Skin of body (tissue), 2 donors: Measurements from ENCODE around the gene UNC5B. TPM values are rescaled to one million over a fixed set of nuclear protein-coding genes. Genes with fewer than 3 reads are reported as not detected.
A peak's percentile ranks its signal among the peaks of the same experiment; 100 is the strongest.
"Not testable (repeated sequence)": the region's sequence is repeated elsewhere in the genome, so short reads cannot be mapped to it uniquely, and the experiment has no call there.

Source experiments
- DNase-seq: peaks from one replicate; lab custom pipeline; 2025; lab: John Stamatoyannopoulos, UW
- total RNA-seq: library from RNA; depleted of rRNA; stranded (reverse); fragments of >200 nt; gene quantifications from one replicate; pipeline ENCODE4 v1.2.3, GENCODE V29; 2014

Gene UNC5B
- total RNA-seq, 1 donor from 2014 or later, result 11.2 TPM

- DNase-seq, result no peak
These were observed 54.0 kb downstream of the UNC5B start for GRCh38 chr10:71266147-71266917.

GRCh38 chr10:71266918-71267442 is 54.6 kb downstream of the UNC5B start:
- no peak for DNase-seq

DNA sequence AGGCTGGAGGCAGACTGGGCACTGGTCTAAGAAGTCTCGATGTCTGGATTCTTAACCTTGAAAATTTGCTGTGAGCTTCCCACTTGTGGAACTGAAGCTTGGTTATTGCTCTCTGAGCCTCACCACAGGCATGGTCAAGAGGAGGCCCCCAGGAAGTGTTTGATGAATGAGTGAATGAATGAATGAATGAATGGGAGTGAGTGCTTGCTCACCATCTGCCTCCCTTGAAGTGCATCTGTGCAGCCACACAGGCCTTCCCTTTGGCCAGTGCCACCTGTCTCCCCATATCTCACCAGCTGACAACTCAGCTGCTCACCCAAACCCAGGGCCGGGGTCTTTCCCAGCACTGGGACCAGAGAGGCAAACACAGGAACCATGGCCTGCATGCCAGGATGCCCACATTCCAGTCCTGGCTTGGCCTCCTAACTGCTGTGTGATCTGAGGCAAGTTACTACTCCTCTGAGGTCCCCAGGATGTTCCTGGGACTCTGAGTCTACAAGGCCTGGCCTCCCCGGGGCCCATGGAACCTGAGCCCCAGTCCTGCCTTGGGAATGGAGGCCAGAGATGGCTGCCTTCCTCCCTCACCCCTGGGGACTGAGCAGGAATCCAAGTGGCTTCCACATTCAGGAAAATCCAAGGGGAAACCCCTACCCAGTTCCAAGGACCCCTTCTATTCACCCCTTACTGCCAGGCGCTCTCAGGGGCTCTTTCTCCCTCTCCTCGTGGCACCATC is 55.3 kb downstream of the UNC5B start:
- DNase-seq, result no peak

- DNase-seq, result peak; percentile 55
These were observed 55.9 kb downstream of the UNC5B start for GRCh38 chr10:71268247-71268691.

DNA sequence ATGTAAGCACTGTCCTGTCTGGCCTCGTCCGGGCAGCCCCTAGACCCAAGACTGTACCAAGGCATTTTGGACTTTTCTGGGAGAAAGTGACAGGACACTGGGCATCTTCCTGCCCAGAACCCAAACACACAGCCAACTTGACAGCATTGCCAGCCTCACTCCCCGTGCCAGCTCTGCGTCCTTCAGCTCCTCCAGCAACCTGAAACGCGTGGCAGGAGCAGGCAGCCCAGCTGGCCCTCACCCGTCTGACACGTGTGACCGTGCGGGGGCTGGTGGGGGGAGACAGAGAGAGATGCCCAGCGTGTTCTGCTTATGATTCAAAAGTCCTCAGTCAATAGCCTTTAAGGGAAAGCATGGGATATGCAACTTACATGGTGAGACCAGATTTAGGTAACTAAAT is 56.4 kb downstream of the UNC5B start:
- no peak for DNase-seq

DNA sequence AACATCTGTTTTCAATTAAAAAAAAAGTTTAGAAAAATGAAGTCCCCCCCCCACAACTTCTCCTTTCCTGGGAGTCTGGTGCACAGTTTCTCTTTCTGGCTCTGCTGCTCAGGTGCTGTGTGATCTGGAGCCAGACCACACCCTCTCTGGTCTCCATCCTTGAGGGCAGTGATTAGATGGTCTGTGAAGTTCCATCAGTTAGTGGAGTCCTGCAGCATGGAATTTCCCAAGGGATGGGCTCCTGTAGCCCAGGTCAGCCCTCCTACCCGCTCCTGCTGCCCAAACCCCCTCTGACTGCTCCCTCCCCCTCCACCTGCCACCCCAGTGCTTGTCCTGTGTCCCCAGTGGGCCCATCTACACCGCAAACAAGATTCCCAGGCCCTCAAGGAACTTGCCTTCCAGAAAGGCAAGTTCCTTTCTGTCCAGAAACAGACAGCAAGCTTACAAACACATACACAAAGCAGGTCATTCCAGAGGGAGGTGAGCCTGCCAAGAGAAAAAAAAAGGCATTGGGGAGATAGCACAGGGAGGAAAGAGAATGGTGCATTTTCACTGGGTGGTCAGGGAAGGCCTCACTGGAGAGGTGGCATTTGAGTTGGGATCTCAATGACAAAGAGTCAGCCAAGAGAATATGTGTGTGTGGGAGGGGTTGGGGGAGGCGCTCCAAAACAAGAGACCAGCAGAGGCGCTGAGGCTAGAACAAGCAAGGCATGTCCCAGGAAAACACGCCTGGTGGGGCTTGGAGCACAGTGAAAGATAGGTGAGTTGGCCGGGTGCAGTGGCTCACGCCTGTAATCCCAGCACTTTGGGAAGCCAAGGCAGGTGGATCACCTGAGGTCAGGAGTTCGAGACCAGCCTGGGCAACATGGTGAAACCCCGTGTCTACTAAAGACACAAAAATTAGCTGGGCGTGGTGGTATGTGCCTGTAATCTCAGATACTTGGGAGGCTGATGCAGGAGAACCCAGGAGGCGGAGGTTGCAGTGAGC is 57.2 kb downstream of the UNC5B start:
- no peak for DNase-seq

DNA sequence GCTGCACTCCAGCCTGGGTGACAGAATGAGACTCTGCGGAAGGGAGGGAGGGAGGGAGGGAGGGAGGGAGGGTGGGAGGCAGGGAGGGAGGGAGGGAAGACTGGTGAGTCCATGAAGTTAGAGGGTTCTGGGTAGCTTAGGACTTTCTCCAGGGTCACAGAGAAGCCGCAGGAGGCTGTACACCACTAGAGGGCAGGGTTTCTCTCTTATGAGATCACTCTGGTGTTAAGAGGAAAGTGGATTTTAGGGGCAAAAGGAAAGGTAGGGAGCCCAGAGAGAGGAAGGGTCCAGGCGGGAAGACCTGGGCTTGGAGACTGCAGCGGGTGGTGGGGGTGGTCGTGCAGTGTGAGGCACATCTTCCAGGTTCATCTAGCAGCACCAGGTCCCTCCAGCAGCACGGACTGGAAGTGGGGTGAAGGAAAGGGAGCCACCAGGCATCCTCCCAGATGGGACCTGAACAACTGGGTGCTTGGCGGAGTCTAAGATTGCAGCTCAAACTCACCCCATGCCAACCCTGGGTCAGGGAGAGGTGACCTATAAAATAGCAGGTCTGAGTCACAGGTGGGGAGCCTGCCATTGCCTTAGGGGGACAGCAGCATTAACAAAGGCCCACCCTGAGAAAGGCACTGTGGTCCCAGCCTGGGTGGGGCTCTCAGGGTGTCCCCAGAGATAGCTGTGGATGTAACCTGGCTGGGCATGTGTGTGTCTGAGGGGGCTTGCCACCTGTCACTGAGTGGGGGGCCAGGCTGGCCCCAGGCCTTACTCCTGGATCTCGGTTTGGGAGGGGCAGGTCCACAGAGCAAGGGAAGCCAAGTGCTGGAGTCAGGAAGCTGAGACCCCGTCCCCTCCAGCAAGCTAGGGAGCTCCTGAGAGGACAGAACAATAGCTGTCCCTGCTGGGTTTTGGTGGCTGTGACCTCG is 58.2 kb downstream of the UNC5B start:
- peak; percentile 13 for DNase-seq

- DNase-seq, result no peak
These were observed 59.3 kb downstream of the UNC5B start for GRCh38 chr10:71271662-71272055.

DNA sequence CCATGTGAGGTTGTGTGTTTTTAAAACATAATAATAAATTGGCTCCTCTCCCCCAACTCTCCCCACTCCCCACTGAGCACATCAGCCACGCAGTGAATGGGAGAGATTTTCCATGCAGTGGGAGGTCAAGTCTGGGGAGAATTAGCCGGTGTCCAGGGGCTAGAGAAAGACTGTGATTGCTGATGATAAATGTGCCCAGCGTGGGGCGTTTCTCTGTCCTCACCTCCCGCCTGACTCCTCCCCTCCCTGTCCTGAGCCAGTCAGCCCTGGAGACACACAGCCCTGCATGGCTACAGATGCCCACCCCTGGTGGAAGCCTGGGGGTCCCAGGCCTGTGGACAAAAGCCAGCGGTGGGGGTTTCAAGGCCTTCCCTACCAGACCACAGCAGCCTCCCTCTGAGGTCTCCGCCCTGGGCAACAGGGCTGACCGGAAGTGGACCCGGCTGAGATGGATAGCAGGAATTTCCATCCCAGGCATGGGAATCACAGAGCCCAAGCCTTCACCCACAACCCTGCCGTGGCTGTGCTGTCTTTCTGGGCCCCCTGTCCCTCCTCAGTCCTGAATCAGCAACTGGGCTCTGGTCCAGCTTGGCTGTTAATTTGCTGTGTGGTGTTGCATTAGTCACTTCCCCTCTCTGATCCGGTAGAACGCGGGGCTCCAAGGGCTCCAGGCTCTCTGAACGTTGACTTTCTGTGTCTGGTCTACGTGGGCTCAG is 59.8 kb downstream of the UNC5B start:
- DNase-seq, result no peak

- not testable (repeated sequence) for DNase-seq
These were observed 60.6 kb downstream of the UNC5B start for GRCh38 chr10:71272974-71273373.

GRCh38 chr10:71273506-71273905 is 61.1 kb downstream of the UNC5B start:
- no peak for DNase-seq

- DNase-seq, result no peak
These were observed 62.8 kb downstream of the UNC5B start for GRCh38 chr10:71274901-71275796.

- no peak for DNase-seq
These were observed 64.5 kb downstream of the UNC5B start for GRCh38 chr10:71276873-71277272.

DNA sequence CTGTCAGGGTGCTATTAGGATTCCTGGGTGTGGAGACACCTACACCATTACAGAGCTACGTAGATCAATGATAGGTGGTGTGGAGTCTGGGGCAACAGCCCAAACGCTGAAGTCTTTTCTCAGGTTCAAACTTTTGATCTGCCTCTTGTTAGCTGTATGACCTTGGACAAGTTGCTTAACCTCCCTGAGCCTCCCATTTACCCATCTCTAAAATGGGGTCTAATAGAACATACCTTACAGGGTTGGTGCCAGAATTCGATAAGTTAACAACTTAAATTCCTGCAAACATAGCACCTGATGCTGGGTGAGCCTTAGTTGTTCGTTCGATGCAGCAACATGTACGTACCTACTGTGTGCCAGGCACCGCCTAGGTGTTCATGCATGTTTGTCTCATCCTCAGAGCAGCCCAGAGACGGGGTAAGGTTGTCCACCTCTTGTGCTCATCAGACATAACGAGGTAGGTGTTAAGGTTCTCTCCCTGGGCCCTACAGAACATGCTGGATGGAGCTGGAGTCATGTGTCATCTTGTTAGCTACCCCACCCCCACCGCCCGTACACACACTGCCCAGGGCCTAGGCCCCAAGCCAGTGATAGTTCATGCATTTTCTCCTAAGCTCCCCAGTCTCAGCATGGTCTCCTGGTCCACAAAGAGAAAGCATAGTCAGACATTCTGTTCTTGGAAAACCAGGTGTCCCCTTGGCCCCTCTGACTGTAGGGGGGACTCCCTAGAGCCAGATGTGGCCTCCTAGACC is 65.7 kb downstream of the UNC5B start:
- no peak for DNase-seq

- no peak for DNase-seq
These were observed 66.6 kb downstream of the UNC5B start for GRCh38 chr10:71278691-71279588.

DNA sequence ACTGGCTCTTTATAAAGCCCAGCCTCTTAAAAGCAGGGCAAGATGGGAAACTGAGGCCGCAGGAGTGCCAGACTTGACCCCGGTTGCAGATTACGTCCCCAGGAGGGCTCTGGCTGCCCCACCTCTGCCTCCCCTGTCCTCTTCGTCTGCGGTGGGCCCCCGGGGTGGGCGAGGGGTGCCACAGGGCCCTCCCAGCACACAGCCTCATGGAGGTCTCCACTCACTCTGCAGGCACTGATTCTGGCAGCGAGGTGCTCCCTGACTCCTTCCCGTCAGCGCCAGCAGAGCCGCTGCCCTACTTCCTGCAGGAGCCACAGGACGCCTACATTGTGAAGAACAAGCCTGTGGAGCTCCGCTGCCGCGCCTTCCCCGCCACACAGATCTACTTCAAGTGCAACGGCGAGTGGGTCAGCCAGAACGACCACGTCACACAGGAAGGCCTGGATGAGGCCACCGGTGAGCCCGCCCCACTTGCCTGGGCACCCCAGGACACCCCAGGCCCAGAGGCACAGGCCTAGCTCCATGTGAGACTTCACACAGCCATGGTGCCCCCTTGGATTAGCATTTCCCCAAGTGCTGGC is 67.3 kb downstream of the UNC5B start:
- no peak for DNase-seq
